ENCODE results near the gene RTL10. TPM values are rescaled to one million over a fixed set of nuclear protein-coding genes. Genes with fewer than 3 reads are reported as not detected.
A peak's percentile ranks its signal among the peaks of the same experiment; 100 is the strongest.

Gene RTL10
- total RNA-seq, 5 donors from 2014 or later (not counting 1 experiment from before 2014, with no cell fraction given) = 21.1 to 35.1 (median 28.5) TPM

GRCh38 chr22:19855504-19856409 is 1.1 kb upstream of the RTL10 start:
- peaks cover 6 to 18% of the 10 kb centered on the region in 2 donors for H3K36me3 ChIP-seq (ENCODE audit: control insufficient read depth in 2 of 2, extremely low read depth in 1 of 2, insufficient read depth in 1 of 2, low read length in 1 of 2)
- ATAC-seq (replicated peaks in 1 of 4) (peak; percentile 18 to 30 (median 24)), DNase-seq (peak in 16 of 35 experiments; percentile 13 to 69 (median 23))
- Mint-ChIP-seq H3K4me3 (peak overlapping the region; percentile 90 to 98 (median 91)), H3K36me3 (peaks cover 5% of the 10 kb centered on the region), H3K27me3 (no peaks in the 10 kb centered on the region), H3K27ac (peak overlapping the region; percentile 93), H3K9me3 (no peaks in the 10 kb centered on the region), H3K4me1 (peaks cover 46 to 61% (median 52%) of the 10 kb centered on the region in 3 donors)
- H3K27me3 ChIP-seq (replicated peaks in 1 of 2; ENCODE audit: control insufficient read depth in 2 of 2, extremely low read depth in 1 of 2, insufficient read depth in 2 of 2, low read length in 1 of 2) = no peaks in the 10 kb centered on the region
- H3K9me3 ChIP-seq = no peaks in the 10 kb centered on the region
- H3K4me3 ChIP-seq (ENCODE audit: control insufficient read depth in 1 of 2, extremely low read depth in 1 of 2, low read length in 1 of 2) = peak overlapping the region; percentile 93 to 99
- CTCF ChIA-PET = interaction anchor here in 1 of 2 donors (1.3 to 1.5 kb wide), 2 partner anchors 11 to 36 kb away, joined by 3 to 9 read pairs; no protein-coding TSS in a partner anchor
- whole genome bisulfite sequencing (ENCODE audit: insufficient coverage) = 3% methylated on average over 14 of the region's 24 CpGs
- H3K4me1 ChIP-seq (ENCODE audit: control insufficient read depth in 1 of 2, extremely low read depth in 1 of 2, insufficient read depth in 2 of 2, low read length in 2 of 2) = peaks cover 4 to 55% of the 10 kb centered on the region in 2 experiments
- peak overlapping the region; percentile 77 for H3K27ac ChIP-seq (ENCODE audit: low read length)
- POLR2A ChIA-PET = no interaction called here

- peak overlapping the region; percentile 89 to 93 for H3K27ac Mint-ChIP-seq
- peaks cover 4 to 63% of the 10 kb centered on the region in 2 experiments for H3K4me1 ChIP-seq (ENCODE audit: control insufficient read depth in 1 of 2, extremely low read depth in 1 of 2, insufficient read depth in 2 of 2, low read length in 2 of 2)
- ATAC-seq (replicated peaks in 1 of 4) (peak; percentile 4 to 18 (median 10)), DNase-seq (peak in 9 of 35 experiments; percentile 14 to 39 (median 23))
- H3K4me1 Mint-ChIP-seq = peaks cover 48 to 66% (median 60%) of the 10 kb centered on the region in 3 donors
- CTCF ChIA-PET = no interaction called here
- H3K9me3 Mint-ChIP-seq = no peaks in the 10 kb centered on the region
- H3K36me3 ChIP-seq (ENCODE audit: control insufficient read depth in 2 of 2, extremely low read depth in 1 of 2, insufficient read depth in 1 of 2, low read length in 1 of 2) = peaks cover 12 to 32% of the 10 kb centered on the region in 2 donors
- no peaks in the 10 kb centered on the region for H3K9me3 ChIP-seq
- peak overlapping the region; percentile 93 to 99 for H3K4me3 ChIP-seq (ENCODE audit: control insufficient read depth in 1 of 2, extremely low read depth in 1 of 2, low read length in 1 of 2)
- no peaks in the 10 kb centered on the region for H3K27me3 ChIP-seq (replicated peaks in 1 of 2; ENCODE audit: control insufficient read depth in 2 of 2, extremely low read depth in 1 of 2, insufficient read depth in 2 of 2, low read length in 1 of 2)
- POLR2A ChIA-PET = no interaction called here
- peak overlapping the region; percentile 57 for H3K27ac ChIP-seq (ENCODE audit: low read length)
- peak overlapping the region; percentile 90 to 98 (median 91) for H3K4me3 Mint-ChIP-seq
- H3K36me3 Mint-ChIP-seq = peaks cover 10% of the 10 kb centered on the region
- WGBS (ENCODE audit: insufficient coverage) = 1% methylated on average over 48 of the region's 49 CpGs
- H3K27me3 Mint-ChIP-seq = no peaks in the 10 kb centered on the region
Observed at GRCh38 chr22:19853879-19854777, 546 bp downstream of the RTL10 start.

- H3K27ac Mint-ChIP-seq = peak overlapping the region; percentile 89 to 93
- CTCF ChIA-PET = no interaction called here
- peaks cover 10% of the 10 kb centered on the region for H3K36me3 Mint-ChIP-seq
- H3K9me3 ChIP-seq = no peaks in the 10 kb centered on the region
- no peak overlapping the region for H3K27ac ChIP-seq (ENCODE audit: low read length)
- peak overlapping the region; percentile 90 to 98 (median 91) for H3K4me3 Mint-ChIP-seq
- peaks cover 12 to 34% of the 10 kb centered on the region in 2 donors for H3K36me3 ChIP-seq (ENCODE audit: control insufficient read depth in 2 of 2, extremely low read depth in 1 of 2, insufficient read depth in 1 of 2, low read length in 1 of 2)
- ATAC-seq (replicated peaks in 1 of 4) = no peak
- no peaks in the 10 kb centered on the region for H3K9me3 Mint-ChIP-seq
- POLR2A ChIA-PET = no interaction called here
- H3K4me1 ChIP-seq (ENCODE audit: control insufficient read depth in 1 of 2, extremely low read depth in 1 of 2, insufficient read depth in 2 of 2, low read length in 2 of 2) = peaks cover 4 to 67% of the 10 kb centered on the region in 2 experiments
- WGBS (ENCODE audit: insufficient coverage) = 49% methylated on average over 11 of the region's 11 CpGs
- no peaks in the 10 kb centered on the region for H3K27me3 Mint-ChIP-seq
- peaks cover 54 to 70% (median 61%) of the 10 kb centered on the region in 3 donors for H3K4me1 Mint-ChIP-seq
- H3K27me3 ChIP-seq (replicated peaks in 1 of 2; ENCODE audit: control insufficient read depth in 2 of 2, extremely low read depth in 1 of 2, insufficient read depth in 2 of 2, low read length in 1 of 2) = no peaks in the 10 kb centered on the region
- DNase-seq = no peak
- peak overlapping the region; percentile 93 to 99 for H3K4me3 ChIP-seq (ENCODE audit: control insufficient read depth in 1 of 2, extremely low read depth in 1 of 2, low read length in 1 of 2)
Observed at GRCh38 chr22:19853058-19853878, 1.4 kb downstream of the RTL10 start.

- Mint-ChIP-seq H3K27ac (peak overlapping the region; percentile 89 to 93), H3K4me1 (peaks cover 60 to 67% (median 61%) of the 10 kb centered on the region in 3 donors), H3K9me3 (no peaks in the 10 kb centered on the region), H3K4me3 (peak overlapping the region; percentile 90 to 98 (median 91)), H3K27me3 (no peaks in the 10 kb centered on the region), H3K36me3 (peaks cover 13% of the 10 kb centered on the region)
- peaks cover 4 to 68% of the 10 kb centered on the region in 2 experiments for H3K4me1 ChIP-seq (ENCODE audit: control insufficient read depth in 1 of 2, extremely low read depth in 1 of 2, insufficient read depth in 2 of 2, low read length in 2 of 2)
- H3K36me3 ChIP-seq (ENCODE audit: control insufficient read depth in 2 of 2, extremely low read depth in 1 of 2, insufficient read depth in 1 of 2, low read length in 1 of 2) = peaks cover 12 to 34% of the 10 kb centered on the region in 2 donors
- no peak for DNase-seq
- no peak overlapping the region for H3K4me3 ChIP-seq (ENCODE audit: control insufficient read depth in 1 of 2, extremely low read depth in 1 of 2, low read length in 1 of 2)
- ChIA-PET CTCF (no interaction called here), POLR2A (no interaction called here)
- H3K27ac ChIP-seq (ENCODE audit: low read length) = no peak overlapping the region
- H3K27me3 ChIP-seq (replicated peaks in 1 of 2; ENCODE audit: control insufficient read depth in 2 of 2, extremely low read depth in 1 of 2, insufficient read depth in 2 of 2, low read length in 1 of 2) = no peaks in the 10 kb centered on the region
- H3K9me3 ChIP-seq = no peaks in the 10 kb centered on the region
- ATAC-seq (replicated peaks in 1 of 4) = no peak
- WGBS (ENCODE audit: insufficient coverage) = 96% methylated on average over 12 of the region's 12 CpGs
Observed at GRCh38 chr22:19852177-19852781, 2.4 kb downstream of the RTL10 start.

- DNase-seq (peak in 1 of 35 experiments; percentile 4), ATAC-seq (replicated peaks in 1 of 4) (no peak)
- Mint-ChIP-seq H3K4me1 (peaks cover 55 to 60% (median 56%) of the 10 kb centered on the region in 3 donors), H3K9me3 (no peaks in the 10 kb centered on the region), H3K27me3 (no peaks in the 10 kb centered on the region), H3K27ac (no peak overlapping the region), H3K4me3 (peak overlapping the region in 2 of 3 donors; percentile 91 to 98), H3K36me3 (peaks cover 13% of the 10 kb centered on the region)
- peaks cover 4 to 65% of the 10 kb centered on the region in 2 experiments for H3K4me1 ChIP-seq (ENCODE audit: control insufficient read depth in 1 of 2, extremely low read depth in 1 of 2, insufficient read depth in 2 of 2, low read length in 2 of 2)
- H3K4me3 ChIP-seq (ENCODE audit: control insufficient read depth in 1 of 2, extremely low read depth in 1 of 2, low read length in 1 of 2) = no peak overlapping the region
- POLR2A ChIA-PET = no interaction called here
- 94% methylated on average over 21 of the region's 21 CpGs for WGBS (ENCODE audit: insufficient coverage)
- no peaks in the 10 kb centered on the region for H3K27me3 ChIP-seq (replicated peaks in 1 of 2; ENCODE audit: control insufficient read depth in 2 of 2, extremely low read depth in 1 of 2, insufficient read depth in 2 of 2, low read length in 1 of 2)
- no peaks in the 10 kb centered on the region for H3K9me3 ChIP-seq
- peaks cover 12 to 38% of the 10 kb centered on the region in 2 donors for H3K36me3 ChIP-seq (ENCODE audit: control insufficient read depth in 2 of 2, extremely low read depth in 1 of 2, insufficient read depth in 1 of 2, low read length in 1 of 2)
- CTCF ChIA-PET = no interaction called here
- H3K27ac ChIP-seq (ENCODE audit: low read length) = no peak overlapping the region
Observed at GRCh38 chr22:19851291-19852176, 3.1 kb downstream of the RTL10 start.

Data from T-cell (primary cell).